WTC11 (cell line): Measurements from ENCODE around the gene SLC8A2. TPM values are rescaled to one million over a fixed set of nuclear protein-coding genes. Genes with fewer than 3 reads are reported as not detected.

Experiments used
- CREM ChIP-seq: sonication (generic); formaldehyde crosslinking; IDR thresholded peaks from 2 replicates; pipeline ENCODE4 v1.8.1; 2022; ENCODE audit warnings: mild to moderate bottlenecking, missing genetic modification reagents, moderate library complexity
- EMX1 ChIP-seq: fragments of 250-450 bp; sonication (Bioruptor Pico); IDR thresholded peaks from 2 replicates; pipeline ENCODE4 v1.8.0; 2021; ENCODE audit warnings: mild to moderate bottlenecking
- FOXP1 ChIP-seq: sonication (generic); formaldehyde crosslinking; IDR thresholded peaks from 2 replicates; pipeline ENCODE4 v1.8.0; 2022; ENCODE audit warnings: missing genetic modification reagents, mild to moderate bottlenecking, moderate library complexity, borderline replicate concordance
- GTF2I ChIP-seq: fragments of 250-450 bp; sonication (Bioruptor Pico); conservative IDR thresholded peaks from 2 replicates; pipeline ENCODE4 v1.4.0; 2021; ENCODE audit warnings: mild to moderate bottlenecking
- NR1H2 ChIP-seq: sonication (generic); formaldehyde crosslinking; IDR thresholded peaks from 2 replicates; pipeline ENCODE4 v1.9.0; 2021; ENCODE audit warnings: mild to moderate bottlenecking, moderate library complexity, missing genetic modification reagents
- OVOL2 ChIP-seq: fragments of 250-450 bp; sonication (Bioruptor Pico); IDR thresholded peaks from 2 replicates; pipeline ENCODE4 v1.9.0; 2021; ENCODE audit warnings: mild to moderate bottlenecking, borderline replicate concordance
- PRRX2 ChIP-seq: fragments of 250-450 bp; sonication (Bioruptor Pico); IDR thresholded peaks from 2 replicates; pipeline ENCODE4 v1.8.0; 2021; ENCODE audit warnings: mild to moderate bottlenecking
- SMAD4 ChIP-seq: sonication (generic); formaldehyde crosslinking; IDR thresholded peaks from 2 replicates; pipeline ENCODE4 v1.8.0; 2022; ENCODE audit warnings: mild to moderate bottlenecking, missing genetic modification reagents
- SOX15 ChIP-seq: fragments of 250-450 bp; sonication (Bioruptor Pico); IDR thresholded peaks from 2 replicates; pipeline ENCODE4 v1.9.0; 2021; ENCODE audit warnings: mild to moderate bottlenecking
- ZBTB21 ChIP-seq: sonication (generic); formaldehyde crosslinking; IDR thresholded peaks from 2 replicates; pipeline ENCODE4 v1.8.1; 2023; ENCODE audit warnings: mild to moderate bottlenecking, missing genetic modification reagents, borderline replicate concordance
- ZNF396 ChIP-seq: fragments of 250-450 bp; sonication (Bioruptor Pico); IDR thresholded peaks from 2 replicates; pipeline ENCODE4 v1.8.0; 2021; ENCODE audit warnings: mild to moderate bottlenecking, moderate library complexity, borderline replicate concordance
- total RNA-seq: library from RNA; stranded (reverse); gene quantifications from 3 replicates; pipeline ENCODE4 v1.2.3, GENCODE V29; 2021
- TF ChIP-seq, protein P1 (sequence below): sonication (generic); formaldehyde crosslinking; IDR thresholded peaks from 2 replicates; pipeline ENCODE4 v1.8.1; 2023; ENCODE audit warnings: mild to moderate bottlenecking, missing genetic modification reagents, borderline replicate concordance
- TF ChIP-seq, protein P2 (sequence below): sonication (generic); formaldehyde crosslinking; IDR thresholded peaks from 2 replicates; pipeline ENCODE4 v1.8.1; 2023; ENCODE audit warnings: mild to moderate bottlenecking, missing genetic modification reagents, moderate library complexity
- TF ChIP-seq, protein P3 (sequence below): sonication (generic); formaldehyde crosslinking; IDR thresholded peaks from 2 replicates; pipeline ENCODE4 v1.8.0; 2023; ENCODE audit warnings: mild to moderate bottlenecking, missing genetic modification reagents
- TF ChIP-seq, protein P4 (sequence below): sonication (generic); formaldehyde crosslinking; IDR thresholded peaks from 2 replicates; pipeline ENCODE4 v1.8.1; 2023; ENCODE audit warnings: mild to moderate bottlenecking, missing genetic modification reagents
- TF ChIP-seq, protein P5 (sequence below): sonication (generic); formaldehyde crosslinking; IDR thresholded peaks from 2 replicates; pipeline ENCODE4 v1.8.1; 2022; ENCODE audit warnings: mild to moderate bottlenecking, missing genetic modification reagents, moderate library complexity, borderline replicate concordance
- TF ChIP-seq, protein P6 (sequence below): sonication (generic); formaldehyde crosslinking; conservative IDR thresholded peaks from 2 replicates; pipeline ENCODE4 v1.8.1; 2023; ENCODE audit warnings: mild to moderate bottlenecking, low read depth, missing genetic modification reagents, moderate library complexity
- TF ChIP-seq, protein P7 (sequence below): sonication (generic); formaldehyde crosslinking; IDR thresholded peaks from 2 replicates; pipeline ENCODE4 v1.8.1; 2022; ENCODE audit warnings: low read depth, missing genetic modification reagents, borderline replicate concordance
- TF ChIP-seq, protein P8 (sequence below): sonication (generic); formaldehyde crosslinking; IDR thresholded peaks from 2 replicates; pipeline ENCODE4 v1.8.0; 2023; ENCODE audit warnings: missing genetic modification reagents

SLC8A2 gene
- total RNA-seq, 1 experiment from 2014 or later, result 6.5 TPM

DNA sequence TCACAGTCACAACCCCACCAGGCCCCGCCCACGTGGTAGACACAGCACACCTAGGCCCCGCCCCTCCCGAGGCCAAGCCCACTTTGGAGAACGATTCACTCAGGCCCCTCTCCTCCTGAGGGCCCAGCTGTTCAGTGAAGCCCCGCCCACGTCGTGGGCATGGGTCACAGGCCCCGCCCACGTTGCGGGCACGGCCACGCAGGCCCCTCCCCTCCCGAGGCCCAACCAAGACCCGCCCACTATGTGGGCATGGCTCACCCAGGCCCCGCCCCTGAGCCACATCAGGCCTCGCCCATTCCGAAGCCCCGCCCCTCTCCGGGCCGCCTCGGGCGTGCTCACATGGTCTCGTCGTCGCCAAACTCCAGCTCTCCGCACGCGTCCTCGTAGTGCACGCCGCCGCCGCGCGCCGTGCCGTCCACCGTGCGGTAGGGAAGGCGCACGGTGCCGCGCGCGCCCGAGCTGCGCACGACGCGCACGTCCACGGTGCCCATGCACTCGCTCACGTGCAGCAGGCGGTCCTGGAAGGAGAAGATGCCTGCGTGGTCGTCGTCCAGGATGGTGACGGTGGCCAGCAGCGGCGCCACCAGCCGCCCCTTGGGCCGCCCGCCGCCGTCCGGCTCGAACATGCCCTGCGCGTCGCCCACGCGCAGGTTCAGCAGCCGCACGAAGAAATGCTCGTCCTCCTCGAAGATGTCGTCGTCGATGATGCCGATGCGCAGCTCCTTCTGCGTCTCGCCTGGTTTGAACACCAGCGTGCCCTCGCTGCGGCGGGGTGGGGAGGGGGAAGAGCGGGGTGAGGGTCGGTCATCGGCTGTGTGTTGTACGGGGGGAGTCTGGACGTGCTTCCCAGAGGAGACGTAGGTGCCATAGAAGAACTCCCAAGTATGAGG, 24.0 kb downstream of the SLC8A2 start (continued):
- TF ChIP-seq, protein P1, sequence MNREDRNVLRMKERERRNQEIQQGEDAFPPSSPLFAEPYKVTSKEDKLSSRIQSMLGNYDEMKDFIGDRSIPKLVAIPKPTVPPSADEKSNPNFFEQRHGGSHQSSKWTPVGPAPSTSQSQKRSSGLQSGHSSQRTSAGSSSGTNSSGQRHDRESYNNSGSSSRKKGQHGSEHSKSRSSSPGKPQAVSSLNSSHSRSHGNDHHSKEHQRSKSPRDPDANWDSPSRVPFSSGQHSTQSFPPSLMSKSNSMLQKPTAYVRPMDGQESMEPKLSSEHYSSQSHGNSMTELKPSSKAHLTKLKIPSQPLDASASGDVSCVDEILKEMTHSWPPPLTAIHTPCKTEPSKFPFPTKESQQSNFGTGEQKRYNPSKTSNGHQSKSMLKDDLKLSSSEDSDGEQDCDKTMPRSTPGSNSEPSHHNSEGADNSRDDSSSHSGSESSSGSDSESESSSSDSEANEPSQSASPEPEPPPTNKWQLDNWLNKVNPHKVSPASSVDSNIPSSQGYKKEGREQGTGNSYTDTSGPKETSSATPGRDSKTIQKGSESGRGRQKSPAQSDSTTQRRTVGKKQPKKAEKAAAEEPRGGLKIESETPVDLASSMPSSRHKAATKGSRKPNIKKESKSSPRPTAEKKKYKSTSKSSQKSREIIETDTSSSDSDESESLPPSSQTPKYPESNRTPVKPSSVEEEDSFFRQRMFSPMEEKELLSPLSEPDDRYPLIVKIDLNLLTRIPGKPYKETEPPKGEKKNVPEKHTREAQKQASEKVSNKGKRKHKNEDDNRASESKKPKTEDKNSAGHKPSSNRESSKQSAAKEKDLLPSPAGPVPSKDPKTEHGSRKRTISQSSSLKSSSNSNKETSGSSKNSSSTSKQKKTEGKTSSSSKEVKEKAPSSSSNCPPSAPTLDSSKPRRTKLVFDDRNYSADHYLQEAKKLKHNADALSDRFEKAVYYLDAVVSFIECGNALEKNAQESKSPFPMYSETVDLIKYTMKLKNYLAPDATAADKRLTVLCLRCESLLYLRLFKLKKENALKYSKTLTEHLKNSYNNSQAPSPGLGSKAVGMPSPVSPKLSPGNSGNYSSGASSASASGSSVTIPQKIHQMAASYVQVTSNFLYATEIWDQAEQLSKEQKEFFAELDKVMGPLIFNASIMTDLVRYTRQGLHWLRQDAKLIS, result peak; percentile 97; the same call in 1 of the 2 replicates
- TF ChIP-seq, protein P2, sequence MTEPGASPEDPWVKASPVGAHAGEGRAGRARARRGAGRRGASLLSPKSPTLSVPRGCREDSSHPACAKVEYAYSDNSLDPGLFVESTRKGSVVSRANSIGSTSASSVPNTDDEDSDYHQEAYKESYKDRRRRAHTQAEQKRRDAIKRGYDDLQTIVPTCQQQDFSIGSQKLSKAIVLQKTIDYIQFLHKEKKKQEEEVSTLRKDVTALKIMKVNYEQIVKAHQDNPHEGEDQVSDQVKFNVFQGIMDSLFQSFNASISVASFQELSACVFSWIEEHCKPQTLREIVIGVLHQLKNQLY (CRISPR knock-in tag), result peak; percentile 97
- TF ChIP-seq SOX15 (CRISPR knock-in tag) (no peak), PRRX2 (CRISPR knock-in tag) (no peak), FOXP1 (CRISPR knock-in tag) (peak; percentile 100), ZNF396 (no peak), ZBTB21 (peak; percentile 97), EMX1 (CRISPR knock-in tag) (no peak), OVOL2 (no peak), CREM (CRISPR knock-in tag) (peak; percentile 88; the same call in 1 of the 2 replicates), NR1H2 (CRISPR knock-in tag) (peak; percentile 70; the same call in 1 of the 2 replicates), GTF2I (CRISPR knock-in tag) (no peak), SMAD4 (peak; percentile 83; the same call in 1 of the 2 replicates)
- TF ChIP-seq, protein P3, sequence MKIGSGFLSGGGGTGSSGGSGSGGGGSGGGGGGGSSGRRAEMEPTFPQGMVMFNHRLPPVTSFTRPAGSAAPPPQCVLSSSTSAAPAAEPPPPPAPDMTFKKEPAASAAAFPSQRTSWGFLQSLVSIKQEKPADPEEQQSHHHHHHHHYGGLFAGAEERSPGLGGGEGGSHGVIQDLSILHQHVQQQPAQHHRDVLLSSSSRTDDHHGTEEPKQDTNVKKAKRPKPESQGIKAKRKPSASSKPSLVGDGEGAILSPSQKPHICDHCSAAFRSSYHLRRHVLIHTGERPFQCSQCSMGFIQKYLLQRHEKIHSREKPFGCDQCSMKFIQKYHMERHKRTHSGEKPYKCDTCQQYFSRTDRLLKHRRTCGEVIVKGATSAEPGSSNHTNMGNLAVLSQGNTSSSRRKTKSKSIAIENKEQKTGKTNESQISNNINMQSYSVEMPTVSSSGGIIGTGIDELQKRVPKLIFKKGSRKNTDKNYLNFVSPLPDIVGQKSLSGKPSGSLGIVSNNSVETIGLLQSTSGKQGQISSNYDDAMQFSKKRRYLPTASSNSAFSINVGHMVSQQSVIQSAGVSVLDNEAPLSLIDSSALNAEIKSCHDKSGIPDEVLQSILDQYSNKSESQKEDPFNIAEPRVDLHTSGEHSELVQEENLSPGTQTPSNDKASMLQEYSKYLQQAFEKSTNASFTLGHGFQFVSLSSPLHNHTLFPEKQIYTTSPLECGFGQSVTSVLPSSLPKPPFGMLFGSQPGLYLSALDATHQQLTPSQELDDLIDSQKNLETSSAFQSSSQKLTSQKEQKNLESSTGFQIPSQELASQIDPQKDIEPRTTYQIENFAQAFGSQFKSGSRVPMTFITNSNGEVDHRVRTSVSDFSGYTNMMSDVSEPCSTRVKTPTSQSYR (CRISPR knock-in tag), result peak; percentile 92
- TF ChIP-seq, protein P4, sequence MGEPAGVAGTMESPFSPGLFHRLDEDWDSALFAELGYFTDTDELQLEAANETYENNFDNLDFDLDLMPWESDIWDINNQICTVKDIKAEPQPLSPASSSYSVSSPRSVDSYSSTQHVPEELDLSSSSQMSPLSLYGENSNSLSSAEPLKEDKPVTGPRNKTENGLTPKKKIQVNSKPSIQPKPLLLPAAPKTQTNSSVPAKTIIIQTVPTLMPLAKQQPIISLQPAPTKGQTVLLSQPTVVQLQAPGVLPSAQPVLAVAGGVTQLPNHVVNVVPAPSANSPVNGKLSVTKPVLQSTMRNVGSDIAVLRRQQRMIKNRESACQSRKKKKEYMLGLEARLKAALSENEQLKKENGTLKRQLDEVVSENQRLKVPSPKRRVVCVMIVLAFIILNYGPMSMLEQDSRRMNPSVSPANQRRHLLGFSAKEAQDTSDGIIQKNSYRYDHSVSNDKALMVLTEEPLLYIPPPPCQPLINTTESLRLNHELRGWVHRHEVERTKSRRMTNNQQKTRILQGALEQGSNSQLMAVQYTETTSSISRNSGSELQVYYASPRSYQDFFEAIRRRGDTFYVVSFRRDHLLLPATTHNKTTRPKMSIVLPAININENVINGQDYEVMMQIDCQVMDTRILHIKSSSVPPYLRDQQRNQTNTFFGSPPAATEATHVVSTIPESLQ (CRISPR knock-in tag), result no peak
- TF ChIP-seq, protein P5, sequence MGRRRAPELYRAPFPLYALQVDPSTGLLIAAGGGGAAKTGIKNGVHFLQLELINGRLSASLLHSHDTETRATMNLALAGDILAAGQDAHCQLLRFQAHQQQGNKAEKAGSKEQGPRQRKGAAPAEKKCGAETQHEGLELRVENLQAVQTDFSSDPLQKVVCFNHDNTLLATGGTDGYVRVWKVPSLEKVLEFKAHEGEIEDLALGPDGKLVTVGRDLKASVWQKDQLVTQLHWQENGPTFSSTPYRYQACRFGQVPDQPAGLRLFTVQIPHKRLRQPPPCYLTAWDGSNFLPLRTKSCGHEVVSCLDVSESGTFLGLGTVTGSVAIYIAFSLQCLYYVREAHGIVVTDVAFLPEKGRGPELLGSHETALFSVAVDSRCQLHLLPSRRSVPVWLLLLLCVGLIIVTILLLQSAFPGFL (CRISPR knock-in tag), result no peak; the same call in 1 of the 2 replicates
- TF ChIP-seq, protein P6, sequence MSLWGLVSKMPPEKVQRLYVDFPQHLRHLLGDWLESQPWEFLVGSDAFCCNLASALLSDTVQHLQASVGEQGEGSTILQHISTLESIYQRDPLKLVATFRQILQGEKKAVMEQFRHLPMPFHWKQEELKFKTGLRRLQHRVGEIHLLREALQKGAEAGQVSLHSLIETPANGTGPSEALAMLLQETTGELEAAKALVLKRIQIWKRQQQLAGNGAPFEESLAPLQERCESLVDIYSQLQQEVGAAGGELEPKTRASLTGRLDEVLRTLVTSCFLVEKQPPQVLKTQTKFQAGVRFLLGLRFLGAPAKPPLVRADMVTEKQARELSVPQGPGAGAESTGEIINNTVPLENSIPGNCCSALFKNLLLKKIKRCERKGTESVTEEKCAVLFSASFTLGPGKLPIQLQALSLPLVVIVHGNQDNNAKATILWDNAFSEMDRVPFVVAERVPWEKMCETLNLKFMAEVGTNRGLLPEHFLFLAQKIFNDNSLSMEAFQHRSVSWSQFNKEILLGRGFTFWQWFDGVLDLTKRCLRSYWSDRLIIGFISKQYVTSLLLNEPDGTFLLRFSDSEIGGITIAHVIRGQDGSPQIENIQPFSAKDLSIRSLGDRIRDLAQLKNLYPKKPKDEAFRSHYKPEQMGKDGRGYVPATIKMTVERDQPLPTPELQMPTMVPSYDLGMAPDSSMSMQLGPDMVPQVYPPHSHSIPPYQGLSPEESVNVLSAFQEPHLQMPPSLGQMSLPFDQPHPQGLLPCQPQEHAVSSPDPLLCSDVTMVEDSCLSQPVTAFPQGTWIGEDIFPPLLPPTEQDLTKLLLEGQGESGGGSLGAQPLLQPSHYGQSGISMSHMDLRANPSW (CRISPR knock-in tag), result no peak
- TF ChIP-seq, protein P7, sequence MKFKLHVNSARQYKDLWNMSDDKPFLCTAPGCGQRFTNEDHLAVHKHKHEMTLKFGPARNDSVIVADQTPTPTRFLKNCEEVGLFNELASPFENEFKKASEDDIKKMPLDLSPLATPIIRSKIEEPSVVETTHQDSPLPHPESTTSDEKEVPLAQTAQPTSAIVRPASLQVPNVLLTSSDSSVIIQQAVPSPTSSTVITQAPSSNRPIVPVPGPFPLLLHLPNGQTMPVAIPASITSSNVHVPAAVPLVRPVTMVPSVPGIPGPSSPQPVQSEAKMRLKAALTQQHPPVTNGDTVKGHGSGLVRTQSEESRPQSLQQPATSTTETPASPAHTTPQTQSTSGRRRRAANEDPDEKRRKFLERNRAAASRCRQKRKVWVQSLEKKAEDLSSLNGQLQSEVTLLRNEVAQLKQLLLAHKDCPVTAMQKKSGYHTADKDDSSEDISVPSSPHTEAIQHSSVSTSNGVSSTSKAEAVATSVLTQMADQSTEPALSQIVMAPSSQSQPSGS, result peak; percentile 75
- TF ChIP-seq, protein P8, sequence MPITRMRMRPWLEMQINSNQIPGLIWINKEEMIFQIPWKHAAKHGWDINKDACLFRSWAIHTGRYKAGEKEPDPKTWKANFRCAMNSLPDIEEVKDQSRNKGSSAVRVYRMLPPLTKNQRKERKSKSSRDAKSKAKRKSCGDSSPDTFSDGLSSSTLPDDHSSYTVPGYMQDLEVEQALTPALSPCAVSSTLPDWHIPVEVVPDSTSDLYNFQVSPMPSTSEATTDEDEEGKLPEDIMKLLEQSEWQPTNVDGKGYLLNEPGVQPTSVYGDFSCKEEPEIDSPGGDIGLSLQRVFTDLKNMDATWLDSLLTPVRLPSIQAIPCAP, result peak; percentile 99
